Panc1 (cell line): Measurements from ENCODE around the gene TM4SF20.

Experiments
- TCF7L2 ChIP-seq: IDR thresholded peaks from 2 replicates; pipeline ENCODE4 v1.6.1; 2011; ENCODE audit warnings: mild to moderate bottlenecking, low read depth, low read length, inconsistent platforms
- TF ChIP-seq, protein P1 (sequence below): fragments of 450-650 bp; IDR thresholded peaks from 2 replicates; pipeline ENCODE4 v1.5.1; 2017; ENCODE audit warnings: mild to moderate bottlenecking

DNA sequence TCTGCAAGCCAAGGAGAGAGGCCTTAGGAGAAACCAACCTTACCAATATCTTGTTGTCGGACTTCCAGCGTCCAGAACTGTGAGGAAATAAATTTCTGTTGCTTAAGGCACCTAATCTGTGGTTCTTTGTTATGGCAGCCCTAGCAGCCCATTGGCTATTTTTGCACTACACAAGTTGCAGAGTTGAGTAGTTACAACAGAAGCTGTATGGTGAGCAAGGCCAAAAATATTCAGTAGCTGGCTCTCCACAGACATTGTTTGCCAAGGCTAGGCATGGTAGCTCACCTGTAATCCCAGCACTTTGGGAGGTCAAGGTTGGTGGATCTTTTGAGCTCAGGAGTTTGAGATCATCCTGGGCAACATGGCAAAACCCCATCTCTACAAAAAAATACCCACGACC, 35.7 kb upstream of the TM4SF20 start:
- TF ChIP-seq TCF7L2 = no peak
- TF ChIP-seq, protein P1, sequence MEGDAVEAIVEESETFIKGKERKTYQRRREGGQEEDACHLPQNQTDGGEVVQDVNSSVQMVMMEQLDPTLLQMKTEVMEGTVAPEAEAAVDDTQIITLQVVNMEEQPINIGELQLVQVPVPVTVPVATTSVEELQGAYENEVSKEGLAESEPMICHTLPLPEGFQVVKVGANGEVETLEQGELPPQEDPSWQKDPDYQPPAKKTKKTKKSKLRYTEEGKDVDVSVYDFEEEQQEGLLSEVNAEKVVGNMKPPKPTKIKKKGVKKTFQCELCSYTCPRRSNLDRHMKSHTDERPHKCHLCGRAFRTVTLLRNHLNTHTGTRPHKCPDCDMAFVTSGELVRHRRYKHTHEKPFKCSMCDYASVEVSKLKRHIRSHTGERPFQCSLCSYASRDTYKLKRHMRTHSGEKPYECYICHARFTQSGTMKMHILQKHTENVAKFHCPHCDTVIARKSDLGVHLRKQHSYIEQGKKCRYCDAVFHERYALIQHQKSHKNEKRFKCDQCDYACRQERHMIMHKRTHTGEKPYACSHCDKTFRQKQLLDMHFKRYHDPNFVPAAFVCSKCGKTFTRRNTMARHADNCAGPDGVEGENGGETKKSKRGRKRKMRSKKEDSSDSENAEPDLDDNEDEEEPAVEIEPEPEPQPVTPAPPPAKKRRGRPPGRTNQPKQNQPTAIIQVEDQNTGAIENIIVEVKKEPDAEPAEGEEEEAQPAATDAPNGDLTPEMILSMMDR = no peak
